PC-3 (cell line): Measurements from ENCODE around the gene ZNF491. TPM values are rescaled to one million over a fixed set of nuclear protein-coding genes. Genes with fewer than 3 reads are reported as not detected.
A peak's percentile ranks its signal among the peaks of the same experiment; 100 is the strongest.
"Not testable (repeated sequence)": the region's sequence is repeated elsewhere in the genome, so short reads cannot be mapped to it uniquely, and the experiment has no call there.

ENCODE experiments used
- ATAC-seq: fragments of 200-7000 bp; cut with Tn5 transposase; 2 replicates; pipeline ENCODE4 v1.9.1; 2020; ENCODE audit warnings: mild to moderate bottlenecking, moderate library complexity
- BruUV-seq: library from RNA; stranded (reverse); fragments of 400-500 nt; replicated peaks from 2 replicates; lab custom pipeline; 2021; lab: Mats Ljungman, UMichigan
- CTCF ChIA-PET: fragments of 300-600 bp; sonication (Branson Sonifier 250); formaldehyde crosslinking; loops from one replicate; lab custom pipeline; 2022; ENCODE audit warnings: antibody characterized with exemption; lab: Charles Lee
- POLR2A ChIA-PET: fragments of 300-600 bp; sonication (Branson Sonifier 250); formaldehyde crosslinking; loops from one replicate; lab custom pipeline; 2022; ENCODE audit warnings: antibody characterized with exemption; ENCODE audit not compliant: unreplicated experiment; lab: Charles Lee
- DNase-seq: peaks from one replicate; pipeline ENCODE4 v3.0.0-alpha.2; 2015
- H2AFZ ChIP-seq: fragments of 300-600 bp; sonication (generic); 2 replicates; pipeline ENCODE4 v1.6.0; 2016; ENCODE audit warnings: antibody characterized with exemption, low read length
- H3F3A ChIP-seq: fragments of 300-600 bp; sonication (generic); one replicate; pipeline ENCODE4 v1.6.0; 2017; ENCODE audit warnings: antibody characterized with exemption, low read length, control low read depth, mild to moderate bottlenecking; ENCODE audit not compliant: unreplicated experiment
- H3K27ac ChIP-seq: fragments of 300-600 bp; sonication (generic); 2 replicates; pipeline ENCODE4 v1.5.1; 2016; ENCODE audit warnings: mild to moderate bottlenecking, low read length
- H3K27me3 ChIP-seq: fragments of 300-600 bp; sonication (generic); 2 replicates; pipeline ENCODE4 v1.6.1; 2016; ENCODE audit warnings: low read length, mixed read lengths
- H3K36me3 ChIP-seq: fragments of 300-600 bp; sonication (generic); 2 replicates; pipeline ENCODE4 v1.6.1; 2016; ENCODE audit warnings: low read depth, mixed run types, low read length, mixed read lengths
- H3K4me1 ChIP-seq: fragments of 300-600 bp; sonication (generic); 2 replicates; pipeline ENCODE4 v1.5.1; 2016; ENCODE audit warnings: low read length; ENCODE audit not compliant: insufficient read depth
- H3K4me2 ChIP-seq: fragments of 300-600 bp; sonication (generic); 2 replicates; pipeline ENCODE4 v1.6.0; 2016; ENCODE audit warnings: low read length
- H3K4me3 ChIP-seq: fragments of 300-600 bp; sonication (generic); 2 replicates; pipeline ENCODE4 v1.5.1; 2016; ENCODE audit warnings: mild to moderate bottlenecking, low read length, mixed read lengths
- H3K79me2 ChIP-seq: fragments of 300-600 bp; sonication (generic); 2 replicates; pipeline ENCODE4 v1.6.1; 2017; ENCODE audit warnings: low read length, mixed read lengths
- H3K9ac ChIP-seq: fragments of 300-600 bp; sonication (generic); 2 replicates; pipeline ENCODE4 v1.6.0; 2016; ENCODE audit warnings: mild to moderate bottlenecking, low read length
- H3K9me2 ChIP-seq: fragments of 300-600 bp; sonication (generic); replicated peaks from 2 replicates; pipeline ENCODE4 v1.6.1; 2016; ENCODE audit warnings: mixed run types, low read length, mixed read lengths
- H3K9me3 ChIP-seq: fragments of 300-600 bp; sonication (generic); 2 replicates; pipeline ENCODE4 v1.6.1; 2016; ENCODE audit warnings: low read length, mixed read lengths
- H4K20me1 ChIP-seq: fragments of 300-600 bp; sonication (generic); 2 replicates; pipeline ENCODE4 v1.6.1; 2016; ENCODE audit warnings: low read length, mixed read lengths
- EZH2 ChIP-seq: fragments of 300-600 bp; sonication (generic); IDR thresholded peaks from one replicate; pipeline ENCODE4 v1.6.1; 2017; ENCODE audit warnings: antibody characterized with exemption, mild to moderate bottlenecking, low read length; ENCODE audit not compliant: unreplicated experiment
- EZH2phosphoT487 ChIP-seq: fragments of 300-600 bp; sonication (generic); IDR thresholded peaks from 2 replicates; pipeline ENCODE4 v1.6.1; 2018; ENCODE audit warnings: mild to moderate bottlenecking, antibody characterized with exemption, low read length, borderline replicate concordance
- intact Hi-C: fragments of 100-400 bp; cut with micrococcal nuclease; formaldehyde crosslinking; loops from 2 replicates; pipeline ENCODE4 v1.9.0; 2023
- total RNA-seq: library from RNA; depleted of rRNA; stranded (reverse); fragments of >200 nt; gene quantifications from 2 replicates; pipeline ENCODE4 v1.2.3, GENCODE V29; 2014
- TF ChIP-seq, protein P1 (sequence below): fragments of 300-600 bp; sonication (generic); conservative IDR thresholded peaks from 2 replicates; pipeline ENCODE4 v1.5.1; 2017; ENCODE audit warnings: antibody characterized with exemption, low read depth, mild to moderate bottlenecking, low read length

The ZNF491 gene
- total RNA-seq, 1 experiment from 2014 or later, result 0.47 TPM

DNA sequence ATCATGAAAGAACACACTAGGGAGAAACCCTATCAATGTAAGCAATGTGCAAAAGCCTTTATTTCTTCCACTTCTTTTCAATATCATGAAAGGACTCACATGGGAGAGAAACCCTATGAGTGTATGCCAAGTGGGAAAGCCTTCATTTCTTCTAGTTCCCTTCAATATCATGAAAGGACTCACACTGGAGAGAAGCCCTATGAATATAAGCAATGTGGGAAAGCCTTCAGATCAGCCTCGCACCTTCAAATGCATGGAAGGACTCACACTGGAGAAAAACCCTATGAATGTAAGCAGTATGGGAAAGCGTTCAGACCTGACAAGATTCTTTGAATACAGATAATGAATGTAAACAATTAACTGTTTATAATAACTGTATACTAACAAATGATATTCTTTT, 35.2 kb downstream of the ZNF491 start:
- Histone ChIP-seq H3K79me2 (no peaks in the 10 kb centered on the region), H3K9me3 (peaks cover 70% of the 10 kb centered on the region), H3K27ac (no peak overlapping the region), H3K9me2 (no peaks in the 10 kb centered on the region), H3F3A (no peaks in the 10 kb centered on the region), H3K4me1 (no peaks in the 10 kb centered on the region), H3K4me3 (no peak overlapping the region), H3K4me2 (no peak overlapping the region), H2AFZ (no peak overlapping the region), H3K36me3 (peaks cover 70% of the 10 kb centered on the region), H3K9ac (no peak overlapping the region), H3K27me3 (no peaks in the 10 kb centered on the region), H4K20me1 (no peaks in the 10 kb centered on the region)
- TF ChIP-seq, protein P1, sequence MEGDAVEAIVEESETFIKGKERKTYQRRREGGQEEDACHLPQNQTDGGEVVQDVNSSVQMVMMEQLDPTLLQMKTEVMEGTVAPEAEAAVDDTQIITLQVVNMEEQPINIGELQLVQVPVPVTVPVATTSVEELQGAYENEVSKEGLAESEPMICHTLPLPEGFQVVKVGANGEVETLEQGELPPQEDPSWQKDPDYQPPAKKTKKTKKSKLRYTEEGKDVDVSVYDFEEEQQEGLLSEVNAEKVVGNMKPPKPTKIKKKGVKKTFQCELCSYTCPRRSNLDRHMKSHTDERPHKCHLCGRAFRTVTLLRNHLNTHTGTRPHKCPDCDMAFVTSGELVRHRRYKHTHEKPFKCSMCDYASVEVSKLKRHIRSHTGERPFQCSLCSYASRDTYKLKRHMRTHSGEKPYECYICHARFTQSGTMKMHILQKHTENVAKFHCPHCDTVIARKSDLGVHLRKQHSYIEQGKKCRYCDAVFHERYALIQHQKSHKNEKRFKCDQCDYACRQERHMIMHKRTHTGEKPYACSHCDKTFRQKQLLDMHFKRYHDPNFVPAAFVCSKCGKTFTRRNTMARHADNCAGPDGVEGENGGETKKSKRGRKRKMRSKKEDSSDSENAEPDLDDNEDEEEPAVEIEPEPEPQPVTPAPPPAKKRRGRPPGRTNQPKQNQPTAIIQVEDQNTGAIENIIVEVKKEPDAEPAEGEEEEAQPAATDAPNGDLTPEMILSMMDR, result no peak
- TF ChIP-seq EZH2, result no peak
- TF ChIP-seq EZH2phosphoT487, result no peak
- ATAC-seq, result no peak
- no peak for DNase-seq
- CTCF ChIA-PET, result no interaction called here
- BruUV-seq, result no TSS peak
- POLR2A ChIA-PET, result no interaction called here
- intact Hi-C loops, result no loop called here

DNA sequence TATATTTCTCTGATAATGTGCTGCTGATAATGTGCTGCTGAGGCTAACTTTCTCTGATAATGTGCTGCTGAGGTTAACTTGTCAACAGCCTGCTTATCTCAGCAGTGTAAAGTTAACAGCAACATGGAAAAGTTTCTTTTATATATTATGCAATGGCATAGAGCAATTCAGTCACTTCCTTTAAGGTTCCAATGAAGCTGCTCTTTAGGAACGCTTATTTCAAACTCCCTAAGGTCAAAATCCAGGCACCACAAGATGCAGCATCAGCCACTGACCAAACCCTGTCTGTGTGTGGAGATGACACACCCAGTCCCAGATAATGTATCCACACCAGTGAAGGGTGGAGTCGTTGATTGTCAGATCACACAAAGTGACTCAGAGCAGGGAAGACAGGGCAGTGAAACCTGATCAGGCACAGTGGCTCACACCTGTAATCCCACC, 37.3 kb downstream of the ZNF491 start:
- H3K4me2 ChIP-seq, H4K20me1 ChIP-seq, H3K4me3 ChIP-seq, BruUV-seq, H3K27me3 ChIP-seq, H3F3A ChIP-seq, H3K27ac ChIP-seq, POLR2A ChIA-PET, intact Hi-C loops, H3K79me2 ChIP-seq, H3K9me2 ChIP-seq, H2AFZ ChIP-seq, CTCF ChIA-PET, H3K9ac ChIP-seq, H3K4me1 ChIP-seq: not testable (repeated sequence)
- Histone ChIP-seq H3K9me3 (peaks cover 57% of the 10 kb centered on the region), H3K36me3 (peaks cover 50% of the 10 kb centered on the region)
- ATAC-seq (peak; percentile 43), DNase-seq (peak; percentile 43)

DNA sequence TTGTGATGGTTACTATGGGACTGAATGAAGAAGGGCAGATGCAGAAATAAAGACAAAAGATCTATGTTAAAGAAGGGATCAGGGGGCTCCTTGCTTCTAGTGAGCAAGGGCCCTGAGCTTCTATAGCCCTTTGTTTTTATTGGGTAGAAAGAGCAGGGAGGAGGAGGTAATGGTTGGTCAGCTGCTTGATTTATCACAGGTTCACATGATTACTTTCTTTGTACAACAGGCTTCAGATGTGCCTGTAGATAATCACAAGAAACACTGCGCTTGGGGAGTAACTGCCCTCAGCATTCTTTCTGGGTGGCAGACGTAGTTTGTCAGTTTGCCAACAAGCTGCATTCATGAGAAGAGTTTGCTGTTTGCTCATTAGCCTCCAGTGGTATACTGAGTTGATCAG, 45.4 kb downstream of the ZNF491 start:
- no peaks in the 10 kb centered on the region for H4K20me1 ChIP-seq
- no TSS peak for BruUV-seq
- DNase-seq (no peak), ATAC-seq (no peak)
- no peaks in the 10 kb centered on the region for H3K36me3 ChIP-seq
- intact Hi-C loops, result no loop called here
- H2AFZ ChIP-seq, result no peak overlapping the region
- H3K79me2 ChIP-seq, result no peaks in the 10 kb centered on the region
- no peak overlapping the region for H3K9ac ChIP-seq
- H3K9me3 ChIP-seq, result peaks cover 11% of the 10 kb centered on the region; the same call in 1 of the 2 replicates
- H3K27me3 ChIP-seq, result no peaks in the 10 kb centered on the region
- no peaks in the 10 kb centered on the region for H3F3A ChIP-seq
- H3K9me2 ChIP-seq, result no peaks in the 10 kb centered on the region
- TF ChIP-seq, protein P1, result no peak
- no peak for TF ChIP-seq EZH2phosphoT487
- no peak for TF ChIP-seq EZH2
- ChIA-PET POLR2A (no interaction called here), CTCF (no interaction called here)
- H3K27ac ChIP-seq, result no peak overlapping the region
- no peak overlapping the region for H3K4me2 ChIP-seq
- H3K4me1 ChIP-seq, result no peaks in the 10 kb centered on the region
- no peak overlapping the region for H3K4me3 ChIP-seq

DNA sequence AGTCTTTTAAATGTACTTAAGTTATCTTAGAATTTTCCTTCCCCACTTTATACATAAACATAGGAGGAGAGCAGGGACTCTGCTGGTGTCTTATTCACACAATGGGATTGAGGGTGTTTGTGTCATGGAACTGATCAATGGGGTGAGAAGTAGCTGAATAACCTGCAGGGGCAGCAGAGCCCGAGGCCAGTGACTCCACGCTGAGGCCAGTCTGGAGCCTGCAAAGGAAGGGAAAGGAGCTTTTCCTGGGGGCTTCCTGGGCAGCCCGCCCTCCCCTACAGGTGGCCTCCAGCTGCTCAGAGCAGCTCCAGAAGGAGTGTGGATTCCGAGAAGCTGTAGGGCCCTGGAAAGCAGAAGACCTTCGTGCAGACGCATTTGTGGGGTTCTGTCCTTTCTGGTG, 49.3 kb downstream of the ZNF491 start:
- H2AFZ ChIP-seq, BruUV-seq, H4K20me1 ChIP-seq, DNase-seq, H3K4me2 ChIP-seq, H3K79me2 ChIP-seq, H3K4me3 ChIP-seq, ATAC-seq, H3K4me1 ChIP-seq, H3K9ac ChIP-seq, H3F3A ChIP-seq, H3K27ac ChIP-seq, H3K9me3 ChIP-seq, H3K36me3 ChIP-seq, H3K9me2 ChIP-seq, POLR2A ChIA-PET, H3K27me3 ChIP-seq, intact Hi-C loops, CTCF ChIA-PET: not testable (repeated sequence)
